ENCODE data around the gene STAT1.

DNA sequence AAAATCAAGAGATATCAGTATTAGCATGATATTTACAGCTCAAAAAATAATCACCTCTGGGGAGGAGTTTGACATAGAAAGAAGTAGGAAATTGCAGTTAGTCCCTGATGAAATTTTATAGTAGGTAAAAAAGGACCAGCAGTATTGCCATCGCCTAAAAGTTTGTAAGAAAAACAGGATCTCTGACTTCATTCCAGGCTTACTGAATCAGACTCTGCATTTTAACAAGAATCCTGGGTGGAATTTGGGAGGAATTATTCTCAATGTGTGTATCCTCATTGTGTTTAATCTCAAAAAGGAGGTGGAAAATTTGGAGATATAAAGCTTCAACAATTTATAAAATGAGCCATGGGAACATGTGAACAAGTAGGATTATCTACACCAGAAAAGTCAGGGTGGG lies 31.2 kb upstream of the STAT1 start:
- TF ChIP-seq, protein P1, sequence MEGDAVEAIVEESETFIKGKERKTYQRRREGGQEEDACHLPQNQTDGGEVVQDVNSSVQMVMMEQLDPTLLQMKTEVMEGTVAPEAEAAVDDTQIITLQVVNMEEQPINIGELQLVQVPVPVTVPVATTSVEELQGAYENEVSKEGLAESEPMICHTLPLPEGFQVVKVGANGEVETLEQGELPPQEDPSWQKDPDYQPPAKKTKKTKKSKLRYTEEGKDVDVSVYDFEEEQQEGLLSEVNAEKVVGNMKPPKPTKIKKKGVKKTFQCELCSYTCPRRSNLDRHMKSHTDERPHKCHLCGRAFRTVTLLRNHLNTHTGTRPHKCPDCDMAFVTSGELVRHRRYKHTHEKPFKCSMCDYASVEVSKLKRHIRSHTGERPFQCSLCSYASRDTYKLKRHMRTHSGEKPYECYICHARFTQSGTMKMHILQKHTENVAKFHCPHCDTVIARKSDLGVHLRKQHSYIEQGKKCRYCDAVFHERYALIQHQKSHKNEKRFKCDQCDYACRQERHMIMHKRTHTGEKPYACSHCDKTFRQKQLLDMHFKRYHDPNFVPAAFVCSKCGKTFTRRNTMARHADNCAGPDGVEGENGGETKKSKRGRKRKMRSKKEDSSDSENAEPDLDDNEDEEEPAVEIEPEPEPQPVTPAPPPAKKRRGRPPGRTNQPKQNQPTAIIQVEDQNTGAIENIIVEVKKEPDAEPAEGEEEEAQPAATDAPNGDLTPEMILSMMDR (IDR thresholded peaks at IDR 0.05), result no peak
- TF ChIP-seq EZH2phosphoT487 (IDR thresholded peaks at IDR 0.05), result no peak

Measured in neural progenitor cell (in vitro differentiated cells).